Erythroblast (primary cell): ENCODE measurements around the gene NAT8.
"Not testable (repeated sequence)": the region's sequence is repeated elsewhere in the genome, so short reads cannot be mapped to it uniquely, and the experiment has no call there.

ENCODE experiments used
- DNase-seq, 2 experiments: peaks; one replicate each; lab custom pipeline; 2025; lab: John Stamatoyannopoulos, UW
- GATA1 ChIP-seq: IDR thresholded peaks from 2 replicates; pipeline ENCODE4 v1.6.1; 2011; ENCODE audit warnings: low read depth, mild to moderate bottlenecking, control low read depth, low read length, moderate library complexity
- POLR2A ChIP-seq: IDR thresholded peaks from 2 replicates; pipeline ENCODE4 v1.6.1; 2011; ENCODE audit warnings: mild to moderate bottlenecking, low read length

Gene NAT8

GRCh38 chr2:73651591-73652230, 9.5 kb upstream of the NAT8 start:
- no peak for DNase-seq
- TF ChIP-seq GATA1, result no peak
- no peak for TF ChIP-seq POLR2A

- not testable (repeated sequence) for DNase-seq
Measured at GRCh38 chr2:73647690-73648089, 5.5 kb upstream of the NAT8 start.

GRCh38 chr2:73641767-73642062, 507 bp downstream of the NAT8 start:
- TF ChIP-seq GATA1 (no peak), POLR2A (no peak)
- no peak for DNase-seq

- DNase-seq, result no peak
- TF ChIP-seq POLR2A (no peak), GATA1 (no peak)
Measured at GRCh38 chr2:73640946-73641766, 1.1 kb downstream of the NAT8 start.

- DNase-seq, result no peak
- no peak for TF ChIP-seq GATA1
- TF ChIP-seq POLR2A, result no peak
Measured at GRCh38 chr2:73640511-73640911, 1.7 kb downstream of the NAT8 start.

- no peak for DNase-seq
- TF ChIP-seq GATA1 (no peak), POLR2A (no peak)
Measured at GRCh38 chr2:73638429-73638828, 3.8 kb downstream of the NAT8 start.

GRCh38 chr2:73636977-73637376, 5.2 kb downstream of the NAT8 start:
- not testable (repeated sequence) for DNase-seq

GRCh38 chr2:73630662-73631266, 11.5 kb downstream of the NAT8 start:
- peak; percentile 17 to 43 for DNase-seq

GRCh38 chr2:73628493-73628892, 13.7 kb downstream of the NAT8 start:
- not testable (repeated sequence) for DNase-seq

- not testable (repeated sequence) for DNase-seq
Measured at GRCh38 chr2:73626237-73626636, 16.0 kb downstream of the NAT8 start.

GRCh38 chr2:73624625-73625024, 17.6 kb downstream of the NAT8 start:
- DNase-seq, result not testable (repeated sequence)

GRCh38 chr2:73624036-73624435, 18.2 kb downstream of the NAT8 start:
- DNase-seq, result not testable (repeated sequence)

GRCh38 chr2:73619925-73620324, 22.3 kb downstream of the NAT8 start:
- not testable (repeated sequence) for DNase-seq

GRCh38 chr2:73614997-73615396, 27.2 kb downstream of the NAT8 start:
- no peak for DNase-seq
- TF ChIP-seq POLR2A (no peak), GATA1 (no peak)

GRCh38 chr2:73614105-73614504, 28.1 kb downstream of the NAT8 start:
- no peak for DNase-seq
- TF ChIP-seq GATA1 (no peak), POLR2A (no peak)
